Activated CD4-positive, alpha-beta memory T cell treated with anti-CD3 and anti-CD28 coated beads for 36 hours (primary cell): ENCODE data around the gene KCNA1. TPM values are rescaled to one million over a fixed set of nuclear protein-coding genes. Genes with fewer than 3 reads are reported as not detected.

Experiments
- total RNA-seq, 2 experiments: library from RNA; stranded (reverse); gene quantifications; one replicate each; pipeline ENCODE4 v1.2.3, GENCODE V29; 2021

KCNA1 gene
- total RNA-seq, 2 experiments from 2014 or later: not detected

Other genes starting within 250 kb of the KCNA1 start
- 1 to 10 TPM in 1 of 2 experiments, under 1 TPM in 1; 0.97 to 1.3 TPM for gene GALNT8, start 189.5 kb upstream of the KCNA1 start, total RNA-seq
- gene KCNA5, start 134.0 kb downstream of the KCNA1 start, total RNA-seq: not detected